ENCODE results near the gene REG3G. TPM values are rescaled to one million over a fixed set of nuclear protein-coding genes. Genes with fewer than 3 reads are reported as not detected.

Gene REG3G
- total RNA-seq, 1 experiment from 2014 or later, result not detected

DNA sequence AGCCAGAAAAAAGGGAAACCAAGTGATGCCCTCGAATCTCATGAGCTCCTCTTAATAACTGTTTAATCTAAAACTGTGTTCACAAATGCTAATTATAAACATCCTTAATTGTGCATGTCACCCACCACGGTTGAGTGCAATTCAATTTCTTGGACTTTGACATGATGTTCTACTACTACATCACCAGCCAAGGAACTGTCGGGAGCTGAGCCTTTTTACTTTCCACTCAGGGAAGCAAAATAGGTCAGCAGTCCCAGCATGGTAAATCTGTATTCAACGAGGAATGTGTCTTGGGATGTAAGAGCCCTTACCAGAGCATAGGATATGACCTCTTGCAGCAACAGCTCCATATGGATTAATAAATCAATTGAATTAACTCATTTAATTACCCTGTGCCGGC lies 20.8 kb upstream of the REG3G start:
- in situ Hi-C loops (cut with HindIII; ENCODE audit: low pct_unique_long_range_greater_than_20kb, low sequenced_read_pairs), result no loop called here
- H3K27ac ChIP-seq (ENCODE audit: low read length), result no peak overlapping the region

GRCh38 chr2:79005216-79005615 lies 20.3 kb upstream of the REG3G start:
- H3K36me3 ChIP-seq (ENCODE audit: control insufficient read depth, insufficient read depth, low read length), result no peaks in the 10 kb centered on the region
- intact Hi-C loops (cut with micrococcal nuclease; ENCODE audit: unreplicated experiment) (no loop called here), in situ Hi-C loops (cut with HindIII; ENCODE audit: low pct_unique_long_range_greater_than_20kb, low sequenced_read_pairs) (no loop called here)
- TF ChIP-seq REST (IDR thresholded peaks at IDR 0.05; ENCODE audit: insufficient read depth in 1 of 2, low read depth in 2 of 2, low read length in 1 of 2) (no peak), POLR2AphosphoS5 (IDR thresholded peaks at IDR 0.05; ENCODE audit: low read depth, low read length) (no peak), SIN3A (IDR thresholded peaks at IDR 0.05; ENCODE audit: borderline replicate concordance, insufficient read depth, low read depth, low read length) (no peak), CTCF (IDR thresholded peaks at IDR 0.05) (no peak), TCF7L2 (IDR thresholded peaks at IDR 0.05; ENCODE audit: low read depth, low read length) (no peak)
- H3K4me3 ChIP-seq (ENCODE audit: low read depth in 2 of 2, low read length in 2 of 2), result no peak overlapping the region
- no peak overlapping the region for H3K27ac ChIP-seq (ENCODE audit: low read length)
- BruUV-seq (replicated peaks), result no TSS peak
- H3K4me1 ChIP-seq (ENCODE audit: control insufficient read depth, insufficient read depth, low read length), result no peaks in the 10 kb centered on the region
- ChIA-PET POLR2A (no interaction called here), CTCF (no interaction called here)
- H3K27me3 ChIP-seq (ENCODE audit: control insufficient read depth, insufficient read depth, low read length), result no peaks in the 10 kb centered on the region
- no peak for DNase-seq (ENCODE audit: low read depth, low spot score)
- ATAC-seq, result no peak
- no peaks in the 10 kb centered on the region for H3K9me3 ChIP-seq (ENCODE audit: control insufficient read depth, insufficient read depth, low read depth, low read length)

More for the DNA sequence above, 20.8 kb upstream of the REG3G start:
- no peak overlapping the region for H3K4me3 ChIP-seq (ENCODE audit: low read depth in 2 of 2, low read length in 2 of 2)
- no peaks in the 10 kb centered on the region for H3K9me3 ChIP-seq (ENCODE audit: control insufficient read depth, insufficient read depth, low read depth, low read length)
- H3K4me1 ChIP-seq (ENCODE audit: control insufficient read depth, insufficient read depth, low read length), result no peaks in the 10 kb centered on the region
- no peak for DNase-seq (ENCODE audit: low read depth, low spot score)
- CTCF ChIA-PET, result no interaction called here
- TF ChIP-seq CTCF (IDR thresholded peaks at IDR 0.05) (no peak), TCF7L2 (IDR thresholded peaks at IDR 0.05; ENCODE audit: low read depth, low read length) (no peak), POLR2AphosphoS5 (IDR thresholded peaks at IDR 0.05; ENCODE audit: low read depth, low read length) (no peak), SIN3A (IDR thresholded peaks at IDR 0.05; ENCODE audit: borderline replicate concordance, insufficient read depth, low read depth, low read length) (no peak), REST (IDR thresholded peaks at IDR 0.05; ENCODE audit: insufficient read depth in 1 of 2, low read depth in 2 of 2, low read length in 1 of 2) (no peak)
- POLR2A ChIA-PET, result no interaction called here
- intact Hi-C loops (cut with micrococcal nuclease; ENCODE audit: unreplicated experiment), result no loop called here
- no TSS peak for BruUV-seq (replicated peaks)
- no peaks in the 10 kb centered on the region for H3K36me3 ChIP-seq (ENCODE audit: control insufficient read depth, insufficient read depth, low read length)
- no peak for ATAC-seq
- no peaks in the 10 kb centered on the region for H3K27me3 ChIP-seq (ENCODE audit: control insufficient read depth, insufficient read depth, low read length)

Measured in Panc1 (cell line).